ENCODE measurements around the gene FAM161A.

Gene FAM161A

GRCh38 chr2:61784643-61785042, 69.2 kb downstream of the FAM161A start:
- DNase-seq = no peak

DNA sequence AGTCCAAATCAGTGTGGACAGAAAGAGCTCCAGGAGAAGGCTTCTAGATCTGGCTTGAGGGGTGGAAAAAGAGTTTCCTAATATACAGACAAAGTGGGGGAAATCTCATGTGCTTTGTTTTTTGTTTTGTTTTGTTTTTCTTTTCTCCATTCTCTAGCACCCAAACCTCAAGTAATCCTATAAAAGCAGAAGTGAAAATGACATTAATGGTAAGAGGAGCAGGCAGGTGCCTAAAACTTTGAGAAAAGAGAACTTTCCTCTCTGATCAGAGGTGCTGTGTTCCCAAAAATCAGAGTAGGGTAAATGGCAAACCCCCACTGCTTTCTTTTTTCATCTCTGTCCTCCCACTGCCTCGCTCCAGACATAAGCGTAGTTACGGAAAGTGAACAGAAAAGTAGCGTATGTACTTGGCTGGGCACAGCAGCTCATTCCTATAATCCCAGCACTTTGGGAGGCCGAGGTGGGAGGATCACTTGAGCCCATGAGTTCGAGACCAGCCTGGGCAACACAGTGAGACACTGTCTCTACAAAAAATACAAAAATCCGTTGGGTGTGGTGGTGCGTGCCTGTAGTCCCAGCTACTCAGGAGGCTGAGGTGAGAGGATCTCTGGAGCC, 77.8 kb downstream of the FAM161A start:
- DNase-seq = no peak
